Sigmoid colon (tissue), 3 donors: ENCODE measurements around the gene UNC119B.

Experiments
- POLR2A ChIP-seq, 2 donors: fragments of 450-650 bp; IDR thresholded peaks; one replicate each; pipeline ENCODE4 v1.6.1; 2016; ENCODE audit warnings: antibody characterized with exemption in 2 of 2, mild to moderate bottlenecking in 2 of 2, moderate library complexity in 2 of 2
- TF ChIP-seq, protein P1 (sequence below), 4 experiments: fragments of 450-650 bp in 3 of 4; fragments of 200-600 bp in 1 of 4; IDR thresholded peaks; one replicate each; pipeline ENCODE4 v1.5.1; 2016 to 2019; ENCODE audit warnings: antibody characterized with exemption in 4 of 4, mild to moderate bottlenecking in 3 of 4, moderate library complexity in 2 of 4

DNA sequence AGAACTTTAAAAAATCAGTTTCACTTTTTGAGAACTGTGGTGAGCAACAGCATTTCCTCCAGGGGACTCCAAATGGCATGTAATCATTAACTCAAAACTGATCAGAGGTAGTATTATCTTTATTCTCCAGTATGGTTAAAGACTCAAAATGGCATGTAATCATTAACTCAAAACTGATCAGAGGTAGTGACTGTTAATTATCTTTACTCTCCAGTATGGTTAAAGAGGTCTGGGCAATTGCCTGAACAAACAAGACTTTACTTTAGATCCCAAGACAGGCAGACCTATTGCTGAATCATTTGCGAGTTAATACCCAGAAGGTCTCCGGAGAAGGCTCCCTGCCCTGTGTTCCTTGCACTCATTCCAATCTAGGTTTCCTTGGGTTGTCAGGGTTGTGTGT, 8.8 kb downstream of the UNC119B start:
- TF ChIP-seq POLR2A (IDR thresholded peaks at IDR 0.05), result no peak
- TF ChIP-seq, protein P1, sequence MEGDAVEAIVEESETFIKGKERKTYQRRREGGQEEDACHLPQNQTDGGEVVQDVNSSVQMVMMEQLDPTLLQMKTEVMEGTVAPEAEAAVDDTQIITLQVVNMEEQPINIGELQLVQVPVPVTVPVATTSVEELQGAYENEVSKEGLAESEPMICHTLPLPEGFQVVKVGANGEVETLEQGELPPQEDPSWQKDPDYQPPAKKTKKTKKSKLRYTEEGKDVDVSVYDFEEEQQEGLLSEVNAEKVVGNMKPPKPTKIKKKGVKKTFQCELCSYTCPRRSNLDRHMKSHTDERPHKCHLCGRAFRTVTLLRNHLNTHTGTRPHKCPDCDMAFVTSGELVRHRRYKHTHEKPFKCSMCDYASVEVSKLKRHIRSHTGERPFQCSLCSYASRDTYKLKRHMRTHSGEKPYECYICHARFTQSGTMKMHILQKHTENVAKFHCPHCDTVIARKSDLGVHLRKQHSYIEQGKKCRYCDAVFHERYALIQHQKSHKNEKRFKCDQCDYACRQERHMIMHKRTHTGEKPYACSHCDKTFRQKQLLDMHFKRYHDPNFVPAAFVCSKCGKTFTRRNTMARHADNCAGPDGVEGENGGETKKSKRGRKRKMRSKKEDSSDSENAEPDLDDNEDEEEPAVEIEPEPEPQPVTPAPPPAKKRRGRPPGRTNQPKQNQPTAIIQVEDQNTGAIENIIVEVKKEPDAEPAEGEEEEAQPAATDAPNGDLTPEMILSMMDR (IDR thresholded peaks at IDR 0.05), result no peak
